SU-DHL-6 (cell line): ENCODE data around the gene AVPR1B.

Experiments
- H2AFZ ChIP-seq: fragments of 200-600 bp; sonication (generic); 2 replicates; pipeline ENCODE4 v1.6.1; 2014; ENCODE audit warnings: low read depth, mild to moderate bottlenecking, moderate library complexity, mixed read lengths, antibody characterized with exemption, low read length; ENCODE audit not compliant: severe bottlenecking
- H3F3A ChIP-seq: fragments of 200-600 bp; shearing (Covaris generic); 2 replicates; pipeline ENCODE4 v1.6.0; 2016; ENCODE audit warnings: antibody characterized with exemption, mild to moderate bottlenecking; ENCODE audit not compliant: insufficient read depth
- H3K27ac ChIP-seq: fragments of 200-600 bp; sonication (generic); 2 replicates; pipeline ENCODE4 v1.5.1; 2016; ENCODE audit warnings: low read depth, mild to moderate bottlenecking, low read length, moderate library complexity, mixed read lengths
- H3K27me3 ChIP-seq: fragments of 200-600 bp; sonication (generic), shearing (Covaris generic); 2 replicates; pipeline ENCODE4 v1.6.0; 2014; ENCODE audit warnings: mild to moderate bottlenecking, low read length
- H3K36me3 ChIP-seq: fragments of 200-600 bp; sonication (generic); 2 replicates; pipeline ENCODE4 v1.6.1; 2014; ENCODE audit warnings: mild to moderate bottlenecking, low read length, mixed read lengths
- H3K4me2 ChIP-seq: fragments of 300-600, 200-600 bp; shearing (Covaris generic), sonication (generic); 2 replicates; pipeline ENCODE4 v1.6.0; 2014; ENCODE audit warnings: low read length, low read depth, mild to moderate bottlenecking; ENCODE audit not compliant: poor library complexity, severe bottlenecking
- H3K4me3 ChIP-seq: fragments of 200-600 bp; sonication (generic); 2 replicates; pipeline ENCODE4 v1.5.1; 2014; ENCODE audit warnings: antibody characterized with exemption, low read length, mild to moderate bottlenecking, mixed read lengths; ENCODE audit not compliant: insufficient read depth, poor library complexity, severe bottlenecking
- H3K79me2 ChIP-seq: fragments of 200-600 bp; sonication (generic); 2 replicates; pipeline ENCODE4 v1.6.1; 2014; ENCODE audit warnings: mild to moderate bottlenecking, low read length, moderate library complexity; ENCODE audit not compliant: insufficient read depth
- H3K9ac ChIP-seq: fragments of 200-600 bp; sonication (generic); 2 replicates; pipeline ENCODE4 v1.7.0; 2014; ENCODE audit warnings: mild to moderate bottlenecking, low read length
- H3K9me2 ChIP-seq: fragments of 200-600 bp; sonication (generic); replicated peaks from 2 replicates; pipeline ENCODE4 v1.6.1; 2014; ENCODE audit warnings: low read length; ENCODE audit not compliant: insufficient read depth
- H3K9me3 ChIP-seq: fragments of 200-600 bp; sonication (generic); 2 replicates; pipeline ENCODE4 v1.6.1; 2014; ENCODE audit warnings: low read length, mixed read lengths; ENCODE audit not compliant: insufficient read depth
- H4K20me1 ChIP-seq: fragments of 200-600 bp; sonication (generic); 2 replicates; pipeline ENCODE4 v1.6.1; 2014; ENCODE audit warnings: low read depth, mild to moderate bottlenecking, antibody characterized with exemption, low read length, moderate library complexity, mixed read lengths
- CTCF ChIP-seq: fragments of 200-600 bp; sonication (generic); IDR thresholded peaks from one replicate; pipeline ENCODE4 v1.5.1; 2017; ENCODE audit warnings: antibody characterized with exemption, mild to moderate bottlenecking, low read length, moderate library complexity; ENCODE audit not compliant: insufficient read depth, poor library complexity, severe bottlenecking
- EZH2phosphoT487 ChIP-seq: fragments of 200-600 bp; sonication (generic), shearing (Covaris generic); conservative IDR thresholded peaks from 2 replicates; pipeline ENCODE4 v1.6.1; 2018; ENCODE audit warnings: mild to moderate bottlenecking, antibody characterized with exemption, low read length, moderate library complexity, mixed read lengths

The AVPR1B gene

GRCh38 chr1:206079135-206079534 is 38.1 kb downstream of the AVPR1B start:
- H3K4me3 ChIP-seq: no peak overlapping the region
- TF ChIP-seq EZH2phosphoT487 (no peak), CTCF (no peak)
- no peak overlapping the region for H3K9ac ChIP-seq

GRCh38 chr1:206075786-206076755 is 41.1 kb downstream of the AVPR1B start:
- H2AFZ ChIP-seq: no peak overlapping the region
- H3K9ac ChIP-seq: no peak overlapping the region
- TF ChIP-seq EZH2phosphoT487: no peak
- TF ChIP-seq CTCF: no peak
- no peaks in the 10 kb centered on the region for H3K27me3 ChIP-seq
- no peaks in the 10 kb centered on the region for H4K20me1 ChIP-seq
- H3K79me2 ChIP-seq: no peaks in the 10 kb centered on the region
- no peak overlapping the region for H3K4me2 ChIP-seq
- H3K27ac ChIP-seq: no peak overlapping the region
- H3K9me2 ChIP-seq: no peaks in the 10 kb centered on the region
- H3K9me3 ChIP-seq: no peaks in the 10 kb centered on the region
- H3K4me3 ChIP-seq: no peak overlapping the region
- H3K36me3 ChIP-seq: no peaks in the 10 kb centered on the region
- no peaks in the 10 kb centered on the region; the same call in 1 of the 2 replicates for H3F3A ChIP-seq

More at GRCh38 chr1:206079135-206079534, 38.1 kb downstream of the AVPR1B start:
- Histone ChIP-seq H3F3A (no peaks in the 10 kb centered on the region; the same call in 1 of the 2 replicates), H3K27ac (no peak overlapping the region), H3K27me3 (no peaks in the 10 kb centered on the region), H3K4me2 (no peak overlapping the region), H3K79me2 (no peaks in the 10 kb centered on the region), H3K36me3 (no peaks in the 10 kb centered on the region), H4K20me1 (no peaks in the 10 kb centered on the region), H3K9me2 (no peaks in the 10 kb centered on the region), H2AFZ (no peak overlapping the region), H3K9me3 (no peaks in the 10 kb centered on the region)

GRCh38 chr1:206074839-206075238 is 42.3 kb downstream of the AVPR1B start:
- Histone ChIP-seq H3K9me2 (no peaks in the 10 kb centered on the region), H3F3A (no peaks in the 10 kb centered on the region; the same call in 1 of the 2 replicates), H3K9ac (no peak overlapping the region), H3K27me3 (no peaks in the 10 kb centered on the region), H3K36me3 (0 out of 2 replicates have a peak, but pooled peaks cover 3% of the 10 kb centered on the region), H3K79me2 (no peaks in the 10 kb centered on the region), H4K20me1 (no peaks in the 10 kb centered on the region), H3K9me3 (no peaks in the 10 kb centered on the region), H3K4me2 (no peak overlapping the region), H2AFZ (no peak overlapping the region), H3K4me3 (no peak overlapping the region), H3K27ac (no peak overlapping the region)
- TF ChIP-seq EZH2phosphoT487: no peak
- no peak for TF ChIP-seq CTCF
